Stomach (tissue), 9 donors: ENCODE data around the gene SLC8B1. TPM values are rescaled to one million over a fixed set of nuclear protein-coding genes. Genes with fewer than 3 reads are reported as not detected.

ENCODE experiments used
- DNase-seq, 2 donors: peaks; one replicate each; pipeline versions ENCODE4 v3.0.0 to v3.0.0-alpha.2; 2013 to 2019
- H3K27ac ChIP-seq, 5 donors: fragments of 200-600 bp in 4 of 5; sonication (generic) in 4 of 5; one replicate each; pipeline ENCODE4 v1.5.1; 2013 to 2019; ENCODE audit warnings: mild to moderate bottlenecking in 1 of 5, moderate library complexity in 1 of 5
- H3K27me3 ChIP-seq, 3 donors: fragments of 200-600 bp; sonication (generic); one replicate each; pipeline ENCODE4 v1.5.1; 2017 to 2019; ENCODE audit warnings: mixed run types in 1 of 3
- H3K36me3 ChIP-seq, 4 donors: fragments of 200-600 bp; sonication (generic); 1 replicate in 3 of 4; 2 replicates in 1 of 4; pipeline ENCODE4 v1.5.1; 2016 to 2019
- H3K4me1 ChIP-seq, 4 donors: fragments of 200-600 bp; sonication (generic); one replicate each; pipeline ENCODE4 v1.5.1; 2016 to 2019
- H3K4me3 ChIP-seq, 4 donors: fragments of 200-600 bp; sonication (generic) in 3 of 4; one replicate each; pipeline ENCODE4 v1.5.1; 2016 to 2019; ENCODE audit warnings: mild to moderate bottlenecking in 1 of 4
- H3K9me3 ChIP-seq, 4 donors: fragments of 200-600 bp; sonication (generic); one replicate each; pipeline ENCODE4 v1.5.1; 2016 to 2019
- EP300 ChIP-seq: sonication (generic); formaldehyde crosslinking; IDR thresholded peaks from one replicate; pipeline ENCODE4 v1.6.1; 2017; ENCODE audit warnings: antibody characterized with exemption
- POLR2A ChIP-seq, 4 donors: fragments of 450-650 bp; IDR thresholded peaks; one replicate each; pipeline ENCODE4 v1.6.1; 2016; ENCODE audit warnings: antibody characterized with exemption in 4 of 4, control low read depth in 2 of 4, mild to moderate bottlenecking in 1 of 4, moderate library complexity in 1 of 4
- POLR2AphosphoS5 ChIP-seq, 3 donors: sonication (generic); formaldehyde crosslinking; IDR thresholded peaks; one replicate each; pipeline ENCODE4 v1.6.1; 2016; ENCODE audit warnings: antibody characterized with exemption in 3 of 3
- whole genome bisulfite sequencing, 5 donors: extraction: QIAGEN DNeasy Blood & Tissue Kit in 3 of 5; methylation state at CpG; one replicate each; pipeline versions ENCODE4 v1.1.5 to v1.1.7; 2013 to 2018; 5-methylcytosine and 5-hydroxymethylcytosine counted together
- intact Hi-C: fragments of 100-400 bp; cut with DNase I; formaldehyde crosslinking; loops from one replicate; pipeline ENCODE4 v1.15.1; 2023; ENCODE audit warnings: low total_unique reads
- polyA plus RNA-seq, 3 donors: library from polyadenylated mRNA; stranded (reverse); fragments of 200-250 nt; gene quantifications; one replicate each; pipeline ENCODE4 v1.2.3, GENCODE V29; 2013
- total RNA-seq, 5 donors: library from RNA; depleted of rRNA; stranded (reverse); fragments of >200 nt; gene quantifications; one replicate each; pipeline versions ENCODE4 v1.1.0 to v1.2.3, GENCODE V29; 2014 to 2016
- TF ChIP-seq, protein P1 (sequence below), 7 experiments: fragments of 450-650 bp in 4 of 7; fragments of 200-600 bp in 3 of 7; sonication (generic) in 3 of 7; IDR thresholded peaks; one replicate each; pipeline ENCODE4 v1.5.1; 2016 to 2019; ENCODE audit warnings: antibody characterized with exemption in 7 of 7, control low read depth in 2 of 7, mild to moderate bottlenecking in 1 of 7
- donor health status: healthy with polysubstance abuse.
- donor health status: Bipolar disorder and iron deficiency.
- donor health status: healthy.

SLC8B1 gene
- total and polyA plus RNA-seq, 8 donors, result 9.0 to 167 (median 18.6) TPM

DNA sequence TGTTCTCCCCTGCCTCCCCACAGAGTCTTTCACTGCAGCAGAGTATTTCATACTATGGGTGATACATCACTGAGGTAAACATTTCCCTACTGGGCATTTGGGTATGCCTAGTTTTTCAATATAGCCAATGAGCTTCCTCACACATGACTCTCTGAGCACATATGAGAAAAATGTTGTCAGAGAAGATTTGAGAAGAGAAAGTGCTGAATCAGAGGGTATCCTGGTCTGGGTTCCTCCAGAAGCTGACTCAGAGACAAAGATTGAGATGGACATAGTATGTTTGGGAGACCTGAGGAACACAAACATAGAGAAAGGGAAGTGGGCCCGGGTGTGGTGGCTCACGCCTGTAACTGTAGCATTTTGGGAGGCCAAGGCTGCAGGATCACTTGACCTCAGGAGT lies 12.6 kb downstream of the SLC8B1 start:
- intact Hi-C loops, result no loop called here
- WGBS, 5 donors, result 91 to 95% (median 93%) methylated on average over 2 of the region's 2 CpGs
- Histone ChIP-seq H3K4me1 (peaks cover 0 to 18% (median 8%) of the 10 kb centered on the region in 4 donors), H3K27me3 (no peaks in the 10 kb centered on the region), H3K36me3 (peaks cover 28 to 73% (median 61%) of the 10 kb centered on the region in 4 donors), H3K27ac (no peak overlapping the region), H3K4me3 (no peak overlapping the region), H3K9me3 (no peaks in the 10 kb centered on the region)
- no peak for DNase-seq
- TF ChIP-seq, protein P1, sequence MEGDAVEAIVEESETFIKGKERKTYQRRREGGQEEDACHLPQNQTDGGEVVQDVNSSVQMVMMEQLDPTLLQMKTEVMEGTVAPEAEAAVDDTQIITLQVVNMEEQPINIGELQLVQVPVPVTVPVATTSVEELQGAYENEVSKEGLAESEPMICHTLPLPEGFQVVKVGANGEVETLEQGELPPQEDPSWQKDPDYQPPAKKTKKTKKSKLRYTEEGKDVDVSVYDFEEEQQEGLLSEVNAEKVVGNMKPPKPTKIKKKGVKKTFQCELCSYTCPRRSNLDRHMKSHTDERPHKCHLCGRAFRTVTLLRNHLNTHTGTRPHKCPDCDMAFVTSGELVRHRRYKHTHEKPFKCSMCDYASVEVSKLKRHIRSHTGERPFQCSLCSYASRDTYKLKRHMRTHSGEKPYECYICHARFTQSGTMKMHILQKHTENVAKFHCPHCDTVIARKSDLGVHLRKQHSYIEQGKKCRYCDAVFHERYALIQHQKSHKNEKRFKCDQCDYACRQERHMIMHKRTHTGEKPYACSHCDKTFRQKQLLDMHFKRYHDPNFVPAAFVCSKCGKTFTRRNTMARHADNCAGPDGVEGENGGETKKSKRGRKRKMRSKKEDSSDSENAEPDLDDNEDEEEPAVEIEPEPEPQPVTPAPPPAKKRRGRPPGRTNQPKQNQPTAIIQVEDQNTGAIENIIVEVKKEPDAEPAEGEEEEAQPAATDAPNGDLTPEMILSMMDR (IDR thresholded peaks at IDR 0.05), result no peak
- TF ChIP-seq POLR2A (IDR thresholded peaks at IDR 0.05), result no peak
- no peak for TF ChIP-seq EP300
- TF ChIP-seq POLR2AphosphoS5 (IDR thresholded peaks at IDR 0.05), result no peak

DNA sequence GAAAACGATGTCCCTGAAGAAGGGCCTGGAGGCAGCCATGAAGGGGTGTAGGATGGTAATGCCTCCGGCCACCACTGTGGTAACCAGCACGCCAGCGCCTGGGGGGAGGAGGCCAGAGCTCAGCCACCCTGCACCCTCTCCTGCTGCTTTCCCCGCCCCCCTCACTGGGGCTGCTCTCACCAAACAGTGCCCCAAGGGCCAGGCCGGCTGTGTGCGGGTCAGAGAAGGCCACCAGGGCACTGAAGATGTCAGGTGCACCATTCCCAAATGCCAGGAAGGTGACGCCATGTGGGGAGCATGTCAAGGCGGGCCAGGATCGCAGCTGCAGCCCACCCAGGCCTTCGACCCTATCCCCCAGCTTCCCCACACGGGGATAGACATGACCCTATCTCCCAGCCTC lies 14.5 kb downstream of the SLC8B1 start:
- intact Hi-C loops, result no loop called here
- TF ChIP-seq, protein P1 (IDR thresholded peaks at IDR 0.05), result no peak
- no peak for TF ChIP-seq POLR2A (IDR thresholded peaks at IDR 0.05)
- TF ChIP-seq EP300, result no peak
- no peak for TF ChIP-seq POLR2AphosphoS5 (IDR thresholded peaks at IDR 0.05)
- WGBS, 5 donors, result 87 to 93% (median 91%) methylated on average over 9 to 12 of the region's 12 CpGs
- Histone ChIP-seq H3K4me3 (no peak overlapping the region), H3K4me1 (no peaks in the 10 kb centered on the region), H3K27ac (no peak overlapping the region), H3K36me3 (peaks cover 38 to 92% (median 81%) of the 10 kb centered on the region in 4 donors), H3K27me3 (no peaks in the 10 kb centered on the region), H3K9me3 (no peaks in the 10 kb centered on the region)
- no peak for DNase-seq

DNA sequence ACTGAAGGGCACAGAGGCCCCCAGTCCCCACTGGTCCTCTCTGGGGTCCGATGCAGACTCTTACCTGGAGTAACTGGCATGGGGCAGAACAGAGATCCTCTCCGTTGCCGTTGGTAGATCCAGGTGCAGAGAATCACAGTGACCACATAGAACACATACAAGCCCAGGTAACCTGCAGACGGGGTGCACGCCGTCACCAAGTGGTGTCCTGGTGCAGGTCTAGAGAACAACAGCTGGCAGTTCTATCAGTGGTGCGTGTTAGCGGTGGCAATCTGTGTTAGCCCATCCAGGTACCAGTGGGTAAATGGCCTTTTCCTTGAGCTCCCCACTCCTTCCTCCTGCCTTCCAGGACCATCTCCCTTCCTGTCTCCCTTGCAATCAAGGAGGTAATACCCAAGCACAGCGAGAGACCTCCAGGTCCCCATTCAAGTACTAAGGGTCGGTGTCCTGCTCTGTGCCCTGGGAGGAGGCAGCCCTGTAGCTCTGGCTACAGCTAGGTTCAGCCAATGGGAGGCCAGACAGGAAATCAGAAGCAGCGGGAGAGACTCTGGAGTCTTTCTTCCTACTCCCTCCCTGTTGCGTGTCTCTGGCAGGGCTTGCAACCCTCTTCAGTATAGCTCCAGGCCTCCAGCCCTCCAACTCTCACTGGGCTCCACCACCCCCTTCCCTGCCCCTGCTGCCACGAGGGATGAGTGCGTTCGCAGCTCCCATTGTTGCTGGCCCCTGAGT lies 15.8 kb downstream of the SLC8B1 start:
- H3K27me3 ChIP-seq, result no peaks in the 10 kb centered on the region
- H3K27ac ChIP-seq, result no peak overlapping the region
- no peak overlapping the region for H3K4me3 ChIP-seq
- no peaks in the 10 kb centered on the region for H3K4me1 ChIP-seq
- intact Hi-C loops, result no loop called here
- H3K36me3 ChIP-seq, result peaks cover 43 to 97% (median 94%) of the 10 kb centered on the region in 4 donors
- no peaks in the 10 kb centered on the region for H3K9me3 ChIP-seq
- TF ChIP-seq, protein P1 (IDR thresholded peaks at IDR 0.05), result no peak
- no peak for TF ChIP-seq POLR2A (IDR thresholded peaks at IDR 0.05)
- no peak for TF ChIP-seq POLR2AphosphoS5 (IDR thresholded peaks at IDR 0.05)
- no peak for TF ChIP-seq EP300
- DNase-seq, result no peak
- WGBS, 5 donors, result 90 to 98% (median 95%) methylated on average over 14 to 15 of the region's 15 CpGs

DNA sequence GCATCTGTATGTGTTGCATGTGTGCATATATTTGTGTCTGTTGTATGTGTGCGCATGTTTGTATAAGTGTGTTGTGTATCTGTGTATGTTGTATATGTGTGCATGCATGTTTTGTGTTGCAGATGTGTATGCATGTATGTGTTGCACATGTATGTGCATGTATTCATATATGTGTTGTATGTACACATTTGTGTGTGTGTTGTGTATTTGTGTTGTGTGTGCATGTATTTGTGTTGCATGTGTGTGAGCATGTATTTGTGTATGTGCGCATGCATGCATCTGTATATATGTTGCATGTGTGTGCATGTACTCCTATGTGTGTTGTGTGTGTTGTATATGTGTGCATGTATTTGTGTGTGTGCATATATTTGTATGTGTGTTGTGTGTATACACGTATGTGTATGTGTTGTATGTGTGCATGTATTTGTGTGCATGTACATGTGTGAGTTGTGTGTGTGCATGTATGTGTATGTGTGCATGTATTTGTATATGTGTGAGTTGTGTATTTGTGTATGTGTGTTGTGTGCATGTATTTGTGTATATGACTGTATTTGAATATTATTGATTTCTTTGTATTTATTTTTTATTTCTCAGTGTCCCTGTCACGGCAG lies 16.8 kb downstream of the SLC8B1 start:
- Histone ChIP-seq H3K9me3 (no peaks in the 10 kb centered on the region), H3K27me3 (no peaks in the 10 kb centered on the region), H3K27ac (no peak overlapping the region), H3K4me3 (no peak overlapping the region), H3K4me1 (no peaks in the 10 kb centered on the region), H3K36me3 (peaks cover 43 to 100% (median 97%) of the 10 kb centered on the region in 4 donors)
- intact Hi-C loops, result no loop called here
- TF ChIP-seq, protein P1 (IDR thresholded peaks at IDR 0.05), result no peak
- TF ChIP-seq POLR2AphosphoS5 (IDR thresholded peaks at IDR 0.05) (no peak), POLR2A (IDR thresholded peaks at IDR 0.05) (no peak), EP300 (no peak)
- 91 to 97% (median 95%) methylated on average over 4 of the region's 4 CpGs for WGBS, 5 donors
- no peak for DNase-seq
